Measurements from ENCODE around the gene SHANK2.
A peak's percentile ranks its signal among the peaks of the same experiment; 100 is the strongest.

Gene SHANK2

GRCh38 chr11:71253794-71254193, 1.4 kb upstream of the SHANK2 start:
- Histone ChIP-seq H3K27ac (no peak overlapping the region), H3K4me3 (ENCODE audit: low read depth, low read length) (no peak overlapping the region), H3K27me3 (replicated peaks) (peaks cover 31% of the 10 kb centered on the region), H3K36me3 (replicated peaks) (no peaks in the 10 kb centered on the region)
- in situ Hi-C loops (cut with HindIII; ENCODE audit: low pct_ligation_motif_present, low sequenced_read_pairs) = no loop called here
- DNase-seq = no peak
- TF ChIP-seq CTCF (IDR thresholded peaks at IDR 0.05; ENCODE audit: low read depth, low read length, missing control alignments) = no peak

- no peak for TF ChIP-seq CTCF (IDR thresholded peaks at IDR 0.05; ENCODE audit: low read depth, low read length, missing control alignments)
- Histone ChIP-seq H3K27ac (no peak overlapping the region), H3K27me3 (replicated peaks) (peaks cover 31% of the 10 kb centered on the region), H3K4me3 (ENCODE audit: low read depth, low read length) (peak overlapping the region; percentile 41), H3K36me3 (replicated peaks) (no peaks in the 10 kb centered on the region)
- DNase-seq = peak; percentile 35
- in situ Hi-C loops (cut with HindIII; ENCODE audit: low pct_ligation_motif_present, low sequenced_read_pairs) = no loop called here
These were observed 673 bp upstream of the SHANK2 start for GRCh38 chr11:71252770-71253730.

- Histone ChIP-seq H3K27me3 (replicated peaks) (peaks cover 32% of the 10 kb centered on the region), H3K27ac (no peak overlapping the region), H3K4me3 (ENCODE audit: low read depth, low read length) (peak overlapping the region; percentile 35), H3K36me3 (replicated peaks) (no peaks in the 10 kb centered on the region)
- TF ChIP-seq CTCF (IDR thresholded peaks at IDR 0.05; ENCODE audit: low read depth, low read length, missing control alignments) = peak; percentile 15
- DNase-seq = no peak
- in situ Hi-C loops (cut with HindIII; ENCODE audit: low pct_ligation_motif_present, low sequenced_read_pairs) = no loop called here
These were observed 562 bp downstream of the SHANK2 start for GRCh38 chr11:71251761-71252268.

GRCh38 chr11:71251151-71251721, 1.1 kb downstream of the SHANK2 start:
- no peak for DNase-seq
- Histone ChIP-seq H3K27ac (no peak overlapping the region), H3K27me3 (replicated peaks) (peaks cover 32% of the 10 kb centered on the region), H3K36me3 (replicated peaks) (no peaks in the 10 kb centered on the region), H3K4me3 (ENCODE audit: low read depth, low read length) (no peak overlapping the region)
- in situ Hi-C loops (cut with HindIII; ENCODE audit: low pct_ligation_motif_present, low sequenced_read_pairs) = no loop called here
- no peak for TF ChIP-seq CTCF (IDR thresholded peaks at IDR 0.05; ENCODE audit: low read depth, low read length, missing control alignments)

GRCh38 chr11:71250523-71251150, 1.7 kb downstream of the SHANK2 start:
- DNase-seq = no peak
- H3K4me3 ChIP-seq (ENCODE audit: low read depth, low read length) = no peak overlapping the region
- H3K27me3 ChIP-seq (replicated peaks) = peaks cover 30% of the 10 kb centered on the region
- in situ Hi-C loops (cut with HindIII; ENCODE audit: low pct_ligation_motif_present, low sequenced_read_pairs) = no loop called here
- no peak overlapping the region for H3K27ac ChIP-seq
- H3K36me3 ChIP-seq (replicated peaks) = no peaks in the 10 kb centered on the region
- TF ChIP-seq CTCF (IDR thresholded peaks at IDR 0.05; ENCODE audit: low read depth, low read length, missing control alignments) = no peak
